ENCODE data around the gene SDHB. TPM values are rescaled to one million over a fixed set of nuclear protein-coding genes. Genes with fewer than 3 reads are reported as not detected.

SDHB gene
- total RNA-seq, 4 donors from 2014 or later, result 77.6 to 154 (median 86.2) TPM

- no peak for DNase-seq (ENCODE audit: low spot score in 2 of 2)
- TF ChIP-seq, protein P1, sequence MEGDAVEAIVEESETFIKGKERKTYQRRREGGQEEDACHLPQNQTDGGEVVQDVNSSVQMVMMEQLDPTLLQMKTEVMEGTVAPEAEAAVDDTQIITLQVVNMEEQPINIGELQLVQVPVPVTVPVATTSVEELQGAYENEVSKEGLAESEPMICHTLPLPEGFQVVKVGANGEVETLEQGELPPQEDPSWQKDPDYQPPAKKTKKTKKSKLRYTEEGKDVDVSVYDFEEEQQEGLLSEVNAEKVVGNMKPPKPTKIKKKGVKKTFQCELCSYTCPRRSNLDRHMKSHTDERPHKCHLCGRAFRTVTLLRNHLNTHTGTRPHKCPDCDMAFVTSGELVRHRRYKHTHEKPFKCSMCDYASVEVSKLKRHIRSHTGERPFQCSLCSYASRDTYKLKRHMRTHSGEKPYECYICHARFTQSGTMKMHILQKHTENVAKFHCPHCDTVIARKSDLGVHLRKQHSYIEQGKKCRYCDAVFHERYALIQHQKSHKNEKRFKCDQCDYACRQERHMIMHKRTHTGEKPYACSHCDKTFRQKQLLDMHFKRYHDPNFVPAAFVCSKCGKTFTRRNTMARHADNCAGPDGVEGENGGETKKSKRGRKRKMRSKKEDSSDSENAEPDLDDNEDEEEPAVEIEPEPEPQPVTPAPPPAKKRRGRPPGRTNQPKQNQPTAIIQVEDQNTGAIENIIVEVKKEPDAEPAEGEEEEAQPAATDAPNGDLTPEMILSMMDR (IDR thresholded peaks at IDR 0.05), result no peak
- no peak for TF ChIP-seq POLR2A (IDR thresholded peaks at IDR 0.05)
- WGBS, 2 donors, result 62 to 64% methylated on average over 5 of the region's 5 CpGs
- intact Hi-C loops (cut with DNase I; ENCODE audit: low total_unique reads), result no loop called here
- no peak overlapping the region for H3K4me3 ChIP-seq (ENCODE audit: low read depth, poor library complexity, severe bottlenecking)
Measured at GRCh38 chr1:17028662-17029188, 25.1 kb downstream of the SDHB start.

GRCh38 chr1:17027900-17028299 is 25.9 kb downstream of the SDHB start:
- 46 to 55% methylated on average over 2 of the region's 2 CpGs for WGBS, 2 donors
- intact Hi-C loops (cut with DNase I; ENCODE audit: low total_unique reads), result no loop called here
- DNase-seq (ENCODE audit: low spot score in 2 of 2), result no peak
- H3K4me3 ChIP-seq (ENCODE audit: low read depth, poor library complexity, severe bottlenecking), result no peak overlapping the region
- TF ChIP-seq, protein P1 (IDR thresholded peaks at IDR 0.05), result no peak
- TF ChIP-seq POLR2A (IDR thresholded peaks at IDR 0.05), result no peak

- no peak for TF ChIP-seq POLR2A (IDR thresholded peaks at IDR 0.05)
- TF ChIP-seq, protein P1 (IDR thresholded peaks at IDR 0.05), result no peak
- H3K4me3 ChIP-seq (ENCODE audit: low read depth, poor library complexity, severe bottlenecking), result no peak overlapping the region
- DNase-seq (ENCODE audit: low spot score in 2 of 2), result peak; percentile 63 to 87
- 43 to 56% methylated on average over 5 of the region's 5 CpGs for WGBS, 2 donors
- intact Hi-C loops (cut with DNase I; ENCODE audit: low total_unique reads), result no loop called here
Measured at GRCh38 chr1:17027403-17027802, 26.4 kb downstream of the SDHB start.

GRCh38 chr1:17024721-17025120 is 29.1 kb downstream of the SDHB start:
- 79 to 81% methylated on average over 1 of the region's 1 CpG for WGBS, 2 donors
- TF ChIP-seq, protein P1 (IDR thresholded peaks at IDR 0.05), result no peak
- no peak for DNase-seq (ENCODE audit: low spot score in 2 of 2)
- intact Hi-C loops (cut with DNase I; ENCODE audit: low total_unique reads), result no loop called here
- no peak overlapping the region for H3K4me3 ChIP-seq (ENCODE audit: low read depth, poor library complexity, severe bottlenecking)

- no peak overlapping the region for H3K4me3 ChIP-seq (ENCODE audit: low read depth, poor library complexity, severe bottlenecking)
- intact Hi-C loops (cut with DNase I; ENCODE audit: low total_unique reads), result no loop called here
- TF ChIP-seq POLR2A (IDR thresholded peaks at IDR 0.05), result no peak
- TF ChIP-seq, protein P1 (IDR thresholded peaks at IDR 0.05), result no peak
- DNase-seq (ENCODE audit: low spot score in 2 of 2), result peak in 1 of 2 donors; percentile 28
- WGBS, 2 donors, result 93% methylated on average over 3 of the region's 3 CpGs
Measured at GRCh38 chr1:17023573-17023972, 30.3 kb downstream of the SDHB start.

- TF ChIP-seq, protein P1 (IDR thresholded peaks at IDR 0.05), result no peak
- TF ChIP-seq POLR2A (IDR thresholded peaks at IDR 0.05), result no peak
- intact Hi-C loops (cut with DNase I; ENCODE audit: low total_unique reads), result no loop called here
- DNase-seq (ENCODE audit: low spot score in 2 of 2), result no peak
- whole genome bisulfite sequencing, 2 donors, result 55 to 62% methylated on average over 4 of the region's 4 CpGs
- no peak overlapping the region for H3K4me3 ChIP-seq (ENCODE audit: low read depth, poor library complexity, severe bottlenecking)
Measured at GRCh38 chr1:17023102-17023501, 30.7 kb downstream of the SDHB start.
